ENCODE results near the gene ITPK1.

ITPK1 gene

DNA sequence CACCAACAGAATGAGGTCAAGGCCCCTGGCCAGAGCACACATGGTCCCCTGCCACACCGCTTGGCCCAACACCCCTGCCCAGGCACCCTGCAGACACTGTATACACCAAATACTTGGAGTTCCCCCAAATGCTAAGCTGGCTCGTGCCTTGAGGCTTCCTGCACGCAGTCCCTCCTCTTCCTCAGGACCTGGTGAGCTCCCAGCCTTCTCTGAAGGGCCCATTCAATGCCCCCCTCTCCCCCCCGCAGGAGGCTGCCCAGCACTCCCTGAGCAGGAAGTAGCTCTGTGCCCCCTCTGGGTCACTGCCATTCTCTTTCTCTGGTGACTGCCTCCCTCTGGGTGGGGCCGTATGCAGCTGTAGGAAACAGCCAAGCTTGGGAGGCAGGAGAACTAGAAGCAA lies 75.3 kb downstream of the ITPK1 start:
- FAIRE-seq = no peak

GRCh38 chr14:93039649-93040315 lies 75.9 kb downstream of the ITPK1 start:
- no peak for FAIRE-seq

DNA sequence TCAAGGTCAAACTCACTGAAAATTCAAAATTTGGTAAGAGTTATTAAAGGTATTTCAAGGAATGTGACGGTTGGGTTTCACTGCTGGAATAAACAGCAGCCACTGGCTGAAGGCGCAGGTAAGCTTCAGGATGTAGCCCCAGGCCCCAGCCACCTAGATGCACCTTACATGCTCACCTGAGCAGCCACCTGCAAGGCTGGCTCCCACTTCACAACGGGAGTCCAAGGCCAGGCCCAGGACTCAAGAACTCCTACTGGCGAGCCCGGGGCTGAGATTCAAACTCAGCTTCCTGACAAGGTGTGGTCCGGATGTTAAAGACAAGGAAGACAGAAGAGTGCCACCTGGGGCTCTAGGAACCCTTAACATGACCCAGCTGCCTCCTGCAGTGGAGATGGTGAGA lies 78.4 kb downstream of the ITPK1 start:
- no peak for FAIRE-seq

GRCh38 chr14:93036652-93037345 lies 78.9 kb downstream of the ITPK1 start:
- no peak for FAIRE-seq

- FAIRE-seq = no peak
These were observed 79.6 kb downstream of the ITPK1 start for GRCh38 chr14:93035917-93036651.

DNA sequence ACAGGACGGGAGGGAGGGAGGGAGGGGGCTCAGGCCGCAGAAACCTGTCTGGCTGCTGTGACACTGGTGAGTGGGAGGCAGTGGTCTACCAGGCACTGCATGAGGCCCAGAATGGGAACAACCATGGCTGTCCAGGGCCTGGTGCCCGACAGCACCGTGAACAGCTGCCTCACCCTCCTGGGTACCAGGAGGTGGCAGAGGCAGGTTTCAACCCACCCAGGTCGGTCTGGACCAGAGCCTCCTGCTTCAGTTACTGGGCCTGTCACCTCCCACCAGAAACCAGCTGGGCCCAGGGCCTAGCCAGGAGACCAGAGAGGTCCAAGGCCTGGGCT lies 80.2 kb downstream of the ITPK1 start:
- FAIRE-seq = no peak

GRCh38 chr14:93034671-93034994 lies 81.1 kb downstream of the ITPK1 start:
- FAIRE-seq = no peak

GRCh38 chr14:93033983-93034670 lies 81.6 kb downstream of the ITPK1 start:
- no peak for FAIRE-seq

DNA sequence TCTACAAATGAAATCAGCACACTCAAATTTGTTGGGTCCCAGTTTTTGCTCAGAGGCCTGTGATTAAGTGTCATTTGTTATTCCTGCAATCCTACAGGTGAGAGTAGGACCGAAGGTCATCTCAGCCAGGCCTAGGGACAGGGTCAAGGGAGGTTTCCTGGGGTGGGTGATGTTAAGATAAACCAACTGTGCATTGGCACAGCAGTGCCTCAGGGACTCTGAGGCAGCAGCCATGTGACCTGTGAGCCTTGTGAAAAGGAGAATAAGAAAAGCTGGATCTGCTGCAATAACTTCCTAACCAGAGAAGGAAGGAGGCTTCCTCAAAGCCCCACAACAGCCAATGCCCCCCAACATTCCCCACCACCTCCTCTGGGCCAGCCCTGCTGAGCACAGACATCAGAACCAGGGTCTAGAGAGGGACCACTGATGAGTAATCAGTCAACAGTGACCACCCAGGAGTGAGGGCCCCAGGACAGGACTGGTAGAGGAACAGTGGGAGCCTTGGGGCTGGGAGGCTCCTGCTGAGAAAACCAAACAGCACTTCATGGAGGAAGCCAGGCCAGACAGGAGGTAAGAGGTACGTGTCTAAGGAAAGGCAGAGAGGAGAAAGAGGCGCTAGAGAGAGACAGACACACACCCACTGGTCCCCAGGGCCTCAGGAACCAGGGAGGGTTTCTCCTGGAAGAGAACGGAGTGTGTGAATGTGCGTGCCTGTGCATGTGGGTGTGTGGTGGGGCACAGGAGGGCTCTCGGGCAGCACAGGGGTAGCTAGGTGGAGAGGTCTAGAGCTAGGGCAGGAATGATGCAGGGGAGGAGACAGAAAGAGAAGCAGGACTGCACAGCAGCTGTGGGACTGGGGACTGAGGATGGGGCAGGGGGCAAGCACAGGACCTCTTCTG lies 82.4 kb downstream of the ITPK1 start:
- no peak for FAIRE-seq

GRCh38 chr14:93032421-93032936 lies 83.2 kb downstream of the ITPK1 start:
- FAIRE-seq = no peak

- FAIRE-seq = no peak
These were observed 84.0 kb downstream of the ITPK1 start for GRCh38 chr14:93031505-93032315.

GRCh38 chr14:93030761-93031160 lies 85.0 kb downstream of the ITPK1 start:
- FAIRE-seq = no peak

DNA sequence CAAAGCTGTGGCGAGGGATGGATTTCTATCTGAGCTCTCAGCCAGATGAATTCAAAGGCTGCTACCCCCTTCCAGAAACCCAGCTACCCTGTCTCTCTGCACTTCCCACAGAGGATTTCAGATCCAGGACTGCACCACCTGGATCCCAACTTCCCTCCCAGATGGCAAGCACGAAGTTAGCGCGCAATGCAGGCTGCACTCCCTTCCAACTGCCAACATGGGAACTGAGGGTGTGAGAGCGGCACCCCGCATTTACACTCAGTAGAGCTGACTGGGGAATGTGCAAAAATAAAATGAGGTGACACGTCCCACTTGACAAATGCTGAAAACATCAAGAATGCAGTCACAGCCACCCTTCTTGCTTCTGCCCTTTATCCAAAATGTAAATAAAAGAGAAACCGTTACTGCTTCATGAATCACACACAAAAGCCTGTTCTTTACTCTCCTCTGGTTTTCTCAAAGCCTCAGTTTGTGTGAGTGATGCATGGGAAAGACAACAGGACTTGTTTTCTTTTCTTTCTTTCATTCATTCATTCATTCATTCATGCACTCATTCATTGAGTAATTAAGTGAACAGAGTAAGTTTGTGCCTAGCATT lies 85.7 kb downstream of the ITPK1 start:
- FAIRE-seq = no peak

- FAIRE-seq = no peak
These were observed 86.3 kb downstream of the ITPK1 start for GRCh38 chr14:93029417-93029816.

GRCh38 chr14:93028724-93029076 lies 87.0 kb downstream of the ITPK1 start:
- FAIRE-seq = no peak

- no peak for FAIRE-seq
These were observed 87.7 kb downstream of the ITPK1 start for GRCh38 chr14:93027810-93028723.

DNA sequence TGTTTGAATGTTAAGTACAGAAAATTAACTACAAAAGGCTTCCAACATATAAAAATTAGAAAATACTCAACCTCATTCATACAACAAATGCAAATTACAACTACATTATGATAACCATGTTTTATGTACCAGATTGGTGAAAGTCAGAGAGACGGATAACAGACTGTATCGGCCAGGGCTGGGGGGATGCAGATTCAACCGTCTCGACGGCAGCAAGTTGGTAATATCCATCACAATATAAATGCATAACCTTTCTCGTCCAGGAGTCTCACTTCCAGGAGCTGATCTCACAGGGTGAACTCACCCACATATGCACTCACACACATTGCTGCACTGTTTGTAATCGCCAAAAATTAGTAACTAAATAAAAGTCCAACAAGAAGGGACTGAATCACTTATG lies 89.4 kb downstream of the ITPK1 start:
- FAIRE-seq = no peak

DNA sequence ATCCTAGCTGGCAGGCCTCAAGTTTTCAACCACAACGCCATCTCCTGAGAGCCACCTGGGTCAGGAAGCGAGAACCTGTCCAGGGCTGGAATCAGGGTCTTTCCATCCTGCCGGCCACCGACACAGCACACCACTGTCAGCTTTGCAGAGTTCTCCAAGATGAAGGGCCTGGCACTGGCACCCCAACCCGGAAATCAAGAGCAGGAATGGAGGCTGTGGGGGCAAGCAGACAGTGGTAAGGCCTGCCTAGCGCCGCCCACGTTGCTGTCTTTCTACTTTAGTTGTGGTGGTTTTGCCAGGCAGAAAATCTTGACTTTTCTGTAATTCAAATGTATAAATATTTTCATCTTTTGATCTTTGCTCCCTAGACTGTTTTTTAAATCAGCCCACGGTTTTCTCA lies 90.7 kb downstream of the ITPK1 start:
- FAIRE-seq = no peak

GRCh38 chr14:93024493-93024892 lies 91.2 kb downstream of the ITPK1 start:
- no peak for FAIRE-seq

DNA sequence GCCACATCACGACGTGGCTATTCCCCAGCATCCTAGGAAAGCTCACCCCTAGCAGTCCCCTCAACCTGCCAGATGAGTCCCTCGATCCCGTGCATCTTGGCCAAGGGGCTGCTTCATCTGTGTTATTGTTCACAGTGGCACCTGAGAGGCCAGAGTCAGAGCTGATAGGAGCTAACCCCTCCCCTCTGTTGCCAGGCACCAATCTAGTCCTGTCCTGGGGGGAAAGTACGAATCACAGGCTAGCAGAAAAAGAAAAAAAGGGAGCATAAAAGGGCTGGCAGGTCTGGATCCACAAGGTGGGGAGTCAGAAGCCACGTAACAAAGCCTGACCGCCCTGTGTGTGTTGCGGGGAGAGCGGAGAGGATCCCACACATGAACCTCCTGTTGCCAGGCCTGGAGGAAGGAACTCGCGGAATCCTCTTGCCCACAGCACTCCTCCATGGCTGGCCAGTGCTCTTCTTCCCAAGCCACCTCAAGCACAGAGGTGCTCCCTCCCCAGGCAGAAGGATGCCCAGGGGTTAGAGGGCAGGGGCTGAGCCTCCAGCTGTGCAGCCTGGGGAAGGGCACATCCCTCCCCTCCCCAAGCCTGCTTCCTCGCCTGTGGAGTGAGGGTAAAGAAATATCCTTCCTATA lies 91.8 kb downstream of the ITPK1 start:
- no peak for FAIRE-seq

Measured in A204.1 (cell line).